NB4 (cell line): ENCODE data around the gene KIF12.

ENCODE experiments used
- DNase-seq: peaks from one replicate; pipeline ENCODE4 v3.0.0; 2010; ENCODE audit warnings: low read depth
- H3K4me3 ChIP-seq: one replicate; pipeline ENCODE4 v1.5.1; 2011; ENCODE audit warnings: mild to moderate bottlenecking, low read depth, low read length, moderate library complexity
- MYC ChIP-seq: IDR thresholded peaks from 2 replicates; pipeline ENCODE4 v1.6.1; 2011; ENCODE audit warnings: low read depth, low read length
- POLR2A ChIP-seq: IDR thresholded peaks from 2 replicates; pipeline ENCODE4 v1.6.1; 2011; ENCODE audit warnings: mild to moderate bottlenecking; ENCODE audit not compliant: insufficient read length; ENCODE audit errors: extremely low read depth
- TF ChIP-seq, protein P1 (sequence below): IDR thresholded peaks from one replicate; pipeline ENCODE4 v1.5.1; 2012; ENCODE audit warnings: low read depth, low read length
- TF ChIP-seq, protein P2 (sequence below): IDR thresholded peaks from 2 replicates; pipeline ENCODE4 v1.6.1; 2011; ENCODE audit warnings: low read depth, low read length

The KIF12 gene

DNA sequence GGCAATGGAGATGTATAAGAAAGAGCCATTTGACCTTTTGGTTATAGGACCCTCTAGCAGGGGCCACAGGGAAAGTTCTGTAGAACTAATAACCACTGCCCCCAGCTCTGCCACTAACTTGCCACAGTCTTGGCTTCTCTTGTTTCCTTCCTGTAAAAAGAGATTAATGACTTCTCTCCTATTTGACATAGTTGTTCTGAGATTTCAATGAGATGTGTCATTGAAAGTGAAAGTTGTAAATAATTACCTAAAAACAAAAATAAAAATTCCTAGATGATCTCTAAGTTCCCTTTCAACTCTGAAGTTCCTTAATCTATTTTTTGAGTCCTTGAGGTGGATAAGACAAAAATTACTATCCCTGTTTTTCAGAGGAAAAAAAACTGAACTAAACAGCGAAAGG is 1.4 kb upstream of the KIF12 start:
- DNase-seq, result no peak
- TF ChIP-seq, protein P1, sequence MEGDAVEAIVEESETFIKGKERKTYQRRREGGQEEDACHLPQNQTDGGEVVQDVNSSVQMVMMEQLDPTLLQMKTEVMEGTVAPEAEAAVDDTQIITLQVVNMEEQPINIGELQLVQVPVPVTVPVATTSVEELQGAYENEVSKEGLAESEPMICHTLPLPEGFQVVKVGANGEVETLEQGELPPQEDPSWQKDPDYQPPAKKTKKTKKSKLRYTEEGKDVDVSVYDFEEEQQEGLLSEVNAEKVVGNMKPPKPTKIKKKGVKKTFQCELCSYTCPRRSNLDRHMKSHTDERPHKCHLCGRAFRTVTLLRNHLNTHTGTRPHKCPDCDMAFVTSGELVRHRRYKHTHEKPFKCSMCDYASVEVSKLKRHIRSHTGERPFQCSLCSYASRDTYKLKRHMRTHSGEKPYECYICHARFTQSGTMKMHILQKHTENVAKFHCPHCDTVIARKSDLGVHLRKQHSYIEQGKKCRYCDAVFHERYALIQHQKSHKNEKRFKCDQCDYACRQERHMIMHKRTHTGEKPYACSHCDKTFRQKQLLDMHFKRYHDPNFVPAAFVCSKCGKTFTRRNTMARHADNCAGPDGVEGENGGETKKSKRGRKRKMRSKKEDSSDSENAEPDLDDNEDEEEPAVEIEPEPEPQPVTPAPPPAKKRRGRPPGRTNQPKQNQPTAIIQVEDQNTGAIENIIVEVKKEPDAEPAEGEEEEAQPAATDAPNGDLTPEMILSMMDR, result no peak
- no peak for TF ChIP-seq POLR2A
- TF ChIP-seq, protein P2, sequence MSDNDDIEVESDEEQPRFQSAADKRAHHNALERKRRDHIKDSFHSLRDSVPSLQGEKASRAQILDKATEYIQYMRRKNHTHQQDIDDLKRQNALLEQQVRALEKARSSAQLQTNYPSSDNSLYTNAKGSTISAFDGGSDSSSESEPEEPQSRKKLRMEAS, result no peak
- TF ChIP-seq MYC, result no peak
- no peak overlapping the region for H3K4me3 ChIP-seq

DNA sequence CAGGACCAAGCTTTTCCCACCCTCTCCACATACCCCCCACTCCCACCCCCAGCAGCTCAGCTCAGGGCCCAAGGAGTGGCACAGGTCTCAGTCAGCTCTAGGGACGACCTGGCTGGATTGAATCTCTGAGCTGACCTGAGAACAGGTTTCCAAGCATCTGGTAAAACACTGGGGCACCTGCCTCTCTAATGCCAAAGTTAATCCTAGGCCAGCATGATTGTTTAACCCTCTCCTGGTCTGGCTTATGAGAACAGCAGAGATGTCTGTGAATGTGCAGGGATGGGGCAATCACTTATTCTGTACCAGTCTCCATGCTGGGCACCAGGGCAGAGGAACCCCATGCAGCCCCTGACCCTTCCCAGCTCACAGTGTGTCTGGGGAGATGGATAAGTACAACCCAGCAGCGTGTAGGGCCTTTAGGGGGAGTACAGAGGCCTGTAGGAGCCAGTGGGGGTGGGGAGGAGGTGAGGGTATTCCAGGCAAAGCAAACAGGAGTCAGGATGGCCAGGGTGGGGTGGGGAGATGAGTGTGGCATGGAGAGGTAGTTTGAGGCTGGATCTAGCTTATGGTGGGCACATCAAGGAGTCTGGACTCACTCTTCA is 678 bp upstream of the KIF12 start:
- no peak overlapping the region for H3K4me3 ChIP-seq
- no peak for TF ChIP-seq POLR2A
- TF ChIP-seq, protein P2, result no peak
- TF ChIP-seq, protein P1, result no peak
- TF ChIP-seq MYC, result no peak
- no peak for DNase-seq

DNA sequence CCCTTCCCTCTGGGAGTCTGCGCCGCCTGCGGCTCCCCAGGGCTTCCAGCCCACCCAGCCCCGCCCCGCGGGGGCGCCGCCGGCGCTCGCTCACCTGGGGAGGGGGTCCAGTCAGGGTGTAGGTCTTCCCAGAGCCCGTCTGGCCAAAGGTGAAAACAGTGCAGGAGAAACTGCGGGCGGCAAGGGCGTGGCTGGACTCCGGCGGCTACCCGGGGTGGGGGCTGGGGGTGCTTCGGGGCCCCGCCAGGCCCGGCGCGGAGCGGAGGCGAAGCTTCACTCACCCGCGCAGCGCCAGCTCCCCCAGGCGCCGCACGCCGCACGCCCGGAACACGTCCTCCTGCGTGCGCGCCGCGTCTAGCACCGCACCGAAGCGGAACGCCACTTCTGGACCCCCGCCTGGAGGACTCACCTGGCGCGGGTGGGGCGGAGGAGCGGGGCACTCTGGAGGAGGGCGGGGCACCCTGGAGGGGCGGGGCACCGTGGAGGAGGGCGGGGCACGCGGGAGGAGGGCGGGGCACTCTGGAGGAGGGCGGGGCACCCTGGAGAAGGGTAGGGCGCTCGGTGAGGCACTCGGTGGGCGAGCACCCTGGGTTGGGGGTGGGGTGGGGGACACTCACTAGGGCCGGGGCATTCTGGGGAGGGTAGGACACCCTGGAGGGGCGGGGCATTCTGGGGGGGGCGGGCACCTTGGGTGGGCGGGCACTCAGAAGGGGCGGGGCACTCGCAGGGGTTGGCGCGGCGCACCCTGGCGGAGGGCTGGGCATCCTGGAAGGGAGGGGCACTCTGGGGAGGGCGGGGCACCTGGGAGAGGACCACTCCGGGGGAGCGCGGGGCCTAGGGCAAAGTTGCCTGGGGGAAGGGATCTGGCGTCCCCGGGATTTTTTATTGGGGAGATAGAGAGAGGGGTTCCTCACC is 814 bp downstream of the KIF12 start:
- TF ChIP-seq MYC, result no peak
- TF ChIP-seq, protein P1, result no peak
- TF ChIP-seq, protein P2, result no peak
- no peak for TF ChIP-seq POLR2A
- H3K4me3 ChIP-seq, result no peak overlapping the region
- DNase-seq, result no peak

DNA sequence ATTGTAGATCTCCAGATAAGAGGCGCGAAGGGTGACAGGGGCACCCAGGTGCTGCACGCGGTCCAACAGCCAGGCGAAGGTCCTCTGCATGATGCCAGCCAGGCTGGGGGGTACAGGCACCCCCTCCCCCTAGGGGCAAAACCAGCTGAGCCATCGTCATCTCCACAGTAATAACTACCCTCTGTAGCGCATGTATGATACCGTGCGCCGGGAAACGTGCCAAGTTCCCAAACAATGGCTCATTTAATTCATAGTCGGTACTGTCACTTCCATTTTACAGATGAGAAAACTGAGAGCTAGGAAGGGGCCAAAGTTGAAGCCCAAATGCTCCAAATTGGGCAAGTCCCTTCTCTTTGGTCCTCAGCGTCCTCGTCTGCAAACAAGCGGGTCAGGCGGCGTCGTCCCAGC is 1.5 kb downstream of the KIF12 start:
- TF ChIP-seq, protein P1, result no peak
- TF ChIP-seq POLR2A (no peak), MYC (no peak)
- DNase-seq, result no peak
- no peak overlapping the region for H3K4me3 ChIP-seq

DNA sequence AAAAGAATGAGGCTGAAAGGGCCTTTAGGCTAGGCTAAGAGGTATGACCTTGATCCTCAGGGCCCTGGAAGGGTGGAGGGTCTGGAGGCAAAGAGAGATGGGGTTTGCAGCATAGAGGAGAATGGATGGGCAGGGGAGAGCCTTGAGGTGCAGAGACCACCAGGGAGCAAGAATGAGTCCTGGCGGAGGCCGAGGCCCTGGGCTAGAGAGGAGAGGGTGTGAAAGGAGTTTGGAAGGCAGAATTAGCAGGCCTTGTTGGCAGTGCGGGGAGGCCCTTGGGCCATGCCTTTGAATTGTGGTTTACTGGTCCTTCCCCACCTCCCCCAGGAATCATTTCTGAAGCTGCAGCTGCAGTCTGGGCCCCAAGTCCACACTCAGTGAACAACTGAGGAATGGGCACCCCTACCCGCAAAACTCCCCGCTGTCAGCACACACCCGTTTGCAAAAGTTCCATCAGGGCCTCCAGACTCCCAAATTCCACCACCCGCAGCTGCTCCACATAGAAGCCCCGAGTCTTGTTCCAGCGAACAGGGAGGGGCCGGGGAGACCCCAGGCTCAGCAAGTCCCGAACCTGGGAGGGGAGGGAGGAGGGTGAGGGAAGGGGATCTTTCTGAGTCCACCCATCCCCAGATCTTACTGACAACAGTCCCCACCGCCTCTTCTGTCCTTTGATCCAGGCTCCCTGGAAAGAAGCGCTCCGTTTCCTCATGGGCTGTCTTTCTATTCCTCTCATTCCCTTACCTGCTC is 2.1 kb downstream of the KIF12 start:
- TF ChIP-seq, protein P2, result no peak
- TF ChIP-seq, protein P1, result no peak
- TF ChIP-seq MYC, result no peak
- no peak for TF ChIP-seq POLR2A
- H3K4me3 ChIP-seq, result no peak overlapping the region
- peak; percentile 19 for DNase-seq
